HG03175 (cell line): Measurements from ENCODE around the gene ELOA.
"Not testable (repeated sequence)": the region's sequence is repeated elsewhere in the genome, so short reads cannot be mapped to it uniquely, and the experiment has no call there.

ENCODE experiments used
- ATAC-seq: cut with Tn5 transposase; IDR thresholded peaks from one replicate; pipeline ENCODE4 v1.9.1; 2021; ENCODE audit warnings: mild to moderate bottlenecking, moderate library complexity; ENCODE audit not compliant: unreplicated experiment

Gene ELOA

GRCh38 chr1:23777979-23778814 is 34.9 kb downstream of the ELOA start, which contains the start of gene PITHD1:
TSS of gene PITHD1 (plus strand) at chr1:23778418. CDS start at chr1:23778516, 98 bp downstream.
- ATAC-seq = peak; percentile 80

GRCh38 chr1:23779826-23780371 is 36.6 kb downstream of the ELOA start:
- no peak for ATAC-seq

GRCh38 chr1:23783141-23783540 is 39.9 kb downstream of the ELOA start:
- not testable (repeated sequence) for ATAC-seq

- no peak for ATAC-seq
Measured at GRCh38 chr1:23784846-23785245, 41.6 kb downstream of the ELOA start.

- no peak for ATAC-seq
Measured at GRCh38 chr1:23787701-23788100, 44.4 kb downstream of the ELOA start.

GRCh38 chr1:23788695-23789094 is 45.4 kb downstream of the ELOA start:
- no peak for ATAC-seq

GRCh38 chr1:23790696-23791515 is 47.6 kb downstream of the ELOA start, which contains the start of gene LYPLA2:
TSS of gene LYPLA2 (plus strand) at chr1:23791145. CDS start at chr1:23792683, 1,538 bp downstream.
- ATAC-seq = peak; percentile 86

GRCh38 chr1:23791516-23792047 is 48.3 kb downstream of the ELOA start:
- peak; percentile 10 for ATAC-seq

- no peak for ATAC-seq
Measured at GRCh38 chr1:23792151-23792945, 49.1 kb downstream of the ELOA start.

- no peak for ATAC-seq
Measured at GRCh38 chr1:23793018-23793781, 49.9 kb downstream of the ELOA start.

GRCh38 chr1:23793861-23794731 is 50.8 kb downstream of the ELOA start:
- ATAC-seq = no peak

- not testable (repeated sequence) for ATAC-seq
Measured at GRCh38 chr1:23794732-23795182, 51.5 kb downstream of the ELOA start.

- ATAC-seq = no peak
Measured at GRCh38 chr1:23795676-23796465, 52.6 kb downstream of the ELOA start.

- no peak for ATAC-seq
Measured at GRCh38 chr1:23796466-23797271, 53.4 kb downstream of the ELOA start.

- no peak for ATAC-seq
Measured at GRCh38 chr1:23797478-23798448, 54.5 kb downstream of the ELOA start.

- no peak for ATAC-seq
Measured at GRCh38 chr1:23798662-23799142, 55.4 kb downstream of the ELOA start.
